Measurements from ENCODE around the gene DIAPH3. TPM values are rescaled to one million over a fixed set of nuclear protein-coding genes. Genes with fewer than 3 reads are reported as not detected.
"Not testable (repeated sequence)": the region's sequence is repeated elsewhere in the genome, so short reads cannot be mapped to it uniquely, and the experiment has no call there.

DIAPH3 gene
- total and polyA plus RNA-seq, 10 donors = 0.07 to 4.1 (median 1.4) TPM

DNA sequence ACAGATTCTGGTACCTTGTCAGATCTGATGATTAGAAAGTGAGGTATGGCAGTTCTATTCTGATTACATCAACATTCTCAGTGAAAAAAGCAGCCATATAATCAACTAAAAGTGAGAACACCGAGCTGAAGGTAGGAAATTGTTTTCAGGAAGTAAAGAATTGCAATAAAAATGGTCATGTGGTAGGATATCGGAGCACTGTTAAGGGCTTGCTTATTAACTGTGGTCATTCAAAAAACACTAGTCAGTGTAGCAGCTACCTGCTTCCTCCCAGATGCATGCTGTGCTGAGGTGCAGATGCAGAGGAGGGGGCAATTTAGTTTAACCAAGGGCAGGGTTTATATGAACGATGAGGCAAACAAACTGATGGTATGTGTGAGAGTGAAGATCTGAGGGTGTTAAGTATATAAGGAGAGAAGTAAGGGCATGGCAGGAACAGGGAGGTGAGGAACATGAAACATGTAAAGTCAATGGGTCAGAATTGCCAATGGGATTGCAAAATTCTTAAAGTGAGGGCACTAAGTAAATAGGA lies 111.9 kb downstream of the DIAPH3 start:
- WGBS, 5 donors = 50 to 69% (median 56%) methylated on average over 3 of the region's 3 CpGs
- intact Hi-C loops (cut with DNase I; ENCODE audit: low total_unique reads) = no loop called here
- H3K27me3 ChIP-seq (replicated peaks in 1 of 7) = no peaks in the 10 kb centered on the region
- H3K27ac ChIP-seq = no peak overlapping the region
- no peaks in the 10 kb centered on the region for H3K36me3 ChIP-seq
- TF ChIP-seq POLR2A (IDR thresholded peaks at IDR 0.05) = no peak
- TF ChIP-seq POLR2AphosphoS5 (IDR thresholded peaks at IDR 0.05) = no peak
- no peak for TF ChIP-seq CTCF (IDR thresholded peaks at IDR 0.05 in 8 of 11, conservative IDR thresholded peaks at IDR 0.05 in 3 of 11)
- no peaks in the 10 kb centered on the region for H3K9me3 ChIP-seq
- DNase-seq = no peak
- H3K4me3 ChIP-seq = no peak overlapping the region
- no peaks in the 10 kb centered on the region for H3K4me1 ChIP-seq

- H3K27me3 ChIP-seq (replicated peaks in 1 of 7); H3K9me3 ChIP-seq; H3K4me3 ChIP-seq; H3K27ac ChIP-seq; H3K4me1 ChIP-seq; H3K36me3 ChIP-seq; intact Hi-C loops (cut with DNase I; ENCODE audit: low total_unique reads); DNase-seq: not testable (repeated sequence)
These were observed 115.4 kb downstream of the DIAPH3 start for GRCh38 chr13:60048353-60048752.

DNA sequence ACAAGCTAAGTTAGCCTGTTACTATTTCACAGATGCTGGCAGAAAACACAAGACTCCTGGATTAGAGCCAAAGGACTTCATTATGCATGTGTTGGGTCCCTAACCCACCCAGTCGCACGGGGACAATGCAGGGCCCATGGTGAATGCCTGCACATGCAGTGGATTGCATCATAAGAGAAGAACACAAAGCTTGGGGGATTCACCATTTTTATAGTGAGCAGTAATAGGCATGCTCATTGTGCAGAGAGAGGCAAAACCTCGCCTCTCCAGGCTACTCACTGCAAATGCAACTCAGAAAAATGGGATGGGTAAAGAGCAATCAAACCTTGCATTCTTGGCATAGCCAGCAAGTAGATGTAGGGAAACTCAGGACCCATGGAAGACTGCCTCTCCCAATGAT lies 115.8 kb downstream of the DIAPH3 start:
- Histone ChIP-seq H3K36me3 (no peaks in the 10 kb centered on the region), H3K4me1 (no peaks in the 10 kb centered on the region), H3K4me3 (no peak overlapping the region), H3K9me3 (no peaks in the 10 kb centered on the region), H3K27me3 (replicated peaks in 1 of 7) (no peaks in the 10 kb centered on the region), H3K27ac (no peak overlapping the region)
- no peak for DNase-seq
- intact Hi-C loops (cut with DNase I; ENCODE audit: low total_unique reads) = no loop called here
- 83 to 90% (median 90%) methylated on average over 3 of the region's 3 CpGs for WGBS, 5 donors
- TF ChIP-seq POLR2AphosphoS5 (IDR thresholded peaks at IDR 0.05) (no peak), POLR2A (IDR thresholded peaks at IDR 0.05) (no peak), CTCF (IDR thresholded peaks at IDR 0.05 in 8 of 11, conservative IDR thresholded peaks at IDR 0.05 in 3 of 11) (no peak)

DNA sequence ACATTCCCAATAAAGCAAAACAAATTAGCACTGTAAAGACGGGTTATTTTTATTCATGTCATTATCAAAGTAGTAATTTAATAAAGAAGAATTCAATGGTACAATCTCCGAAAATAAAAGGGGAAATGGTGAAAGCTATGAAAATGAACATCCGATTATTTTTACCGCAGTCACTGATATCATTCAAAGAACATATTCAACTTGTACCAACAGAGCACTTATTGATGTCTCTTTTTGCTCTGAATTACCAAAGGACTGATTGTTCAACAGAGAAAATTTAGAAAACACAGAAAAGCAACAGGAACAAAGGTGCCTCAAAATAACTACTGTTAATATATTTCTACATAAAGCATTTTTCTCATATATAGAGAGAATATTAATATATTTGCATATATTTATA lies 119.4 kb downstream of the DIAPH3 start:
- Histone ChIP-seq H3K27ac (no peak overlapping the region), H3K4me1 (no peaks in the 10 kb centered on the region), H3K36me3 (no peaks in the 10 kb centered on the region), H3K9me3 (no peaks in the 10 kb centered on the region), H3K27me3 (replicated peaks in 1 of 7) (no peaks in the 10 kb centered on the region), H3K4me3 (no peak overlapping the region)
- TF ChIP-seq POLR2AphosphoS5 (IDR thresholded peaks at IDR 0.05) (no peak), POLR2A (IDR thresholded peaks at IDR 0.05) (no peak), CTCF (IDR thresholded peaks at IDR 0.05 in 8 of 11, conservative IDR thresholded peaks at IDR 0.05 in 3 of 11) (no peak)
- intact Hi-C loops (cut with DNase I; ENCODE audit: low total_unique reads) = no loop called here
- no peak for DNase-seq
- WGBS, 5 donors = 93 to 97% (median 96%) methylated on average over 4 of the region's 4 CpGs

DNA sequence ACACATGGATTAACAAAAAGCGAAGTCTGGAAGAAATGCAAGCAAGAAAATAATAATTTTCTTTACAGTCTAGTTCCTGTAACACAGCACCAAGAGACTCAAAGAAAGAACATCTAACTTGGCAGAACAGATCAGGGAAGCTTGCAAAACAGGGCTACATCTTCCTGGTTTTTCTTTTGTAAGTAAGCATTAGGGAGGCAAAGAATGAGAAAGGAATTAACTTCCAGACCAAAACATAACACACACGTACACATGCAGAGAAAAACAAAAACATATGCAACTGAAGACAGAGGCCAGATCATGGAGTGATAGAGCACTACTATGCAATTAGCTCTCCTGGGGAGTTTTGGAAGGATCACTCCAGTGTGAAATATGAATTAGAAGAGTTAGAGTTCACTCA lies 120.5 kb downstream of the DIAPH3 start:
- Histone ChIP-seq H3K4me3 (no peak overlapping the region), H3K27me3 (replicated peaks in 1 of 7) (no peaks in the 10 kb centered on the region), H3K4me1 (no peaks in the 10 kb centered on the region), H3K27ac (no peak overlapping the region), H3K9me3 (no peaks in the 10 kb centered on the region), H3K36me3 (no peaks in the 10 kb centered on the region)
- DNase-seq = no peak
- 75 to 91% (median 87%) methylated on average over 2 of the region's 2 CpGs for WGBS, 5 donors
- TF ChIP-seq CTCF (IDR thresholded peaks at IDR 0.05 in 8 of 11, conservative IDR thresholded peaks at IDR 0.05 in 3 of 11) (no peak), POLR2AphosphoS5 (IDR thresholded peaks at IDR 0.05) (no peak), POLR2A (IDR thresholded peaks at IDR 0.05) (no peak)
- intact Hi-C loops (cut with DNase I; ENCODE audit: low total_unique reads) = no loop called here

GRCh38 chr13:60040668-60041067 lies 123.1 kb downstream of the DIAPH3 start:
- H3K4me1 ChIP-seq; H3K27ac ChIP-seq; H3K4me3 ChIP-seq; H3K27me3 ChIP-seq (replicated peaks in 1 of 7); H3K9me3 ChIP-seq; DNase-seq; intact Hi-C loops (cut with DNase I; ENCODE audit: low total_unique reads); H3K36me3 ChIP-seq: not testable (repeated sequence)
- WGBS, 5 donors = 93 to 97% (median 96%) methylated on average over 10 of the region's 10 CpGs

All from spleen (tissue), 11 donors.